ENCODE data around the gene PCNX2.
"Not testable (repeated sequence)": the region's sequence is repeated elsewhere in the genome, so short reads cannot be mapped to it uniquely, and the experiment has no call there.

Gene PCNX2

DNA sequence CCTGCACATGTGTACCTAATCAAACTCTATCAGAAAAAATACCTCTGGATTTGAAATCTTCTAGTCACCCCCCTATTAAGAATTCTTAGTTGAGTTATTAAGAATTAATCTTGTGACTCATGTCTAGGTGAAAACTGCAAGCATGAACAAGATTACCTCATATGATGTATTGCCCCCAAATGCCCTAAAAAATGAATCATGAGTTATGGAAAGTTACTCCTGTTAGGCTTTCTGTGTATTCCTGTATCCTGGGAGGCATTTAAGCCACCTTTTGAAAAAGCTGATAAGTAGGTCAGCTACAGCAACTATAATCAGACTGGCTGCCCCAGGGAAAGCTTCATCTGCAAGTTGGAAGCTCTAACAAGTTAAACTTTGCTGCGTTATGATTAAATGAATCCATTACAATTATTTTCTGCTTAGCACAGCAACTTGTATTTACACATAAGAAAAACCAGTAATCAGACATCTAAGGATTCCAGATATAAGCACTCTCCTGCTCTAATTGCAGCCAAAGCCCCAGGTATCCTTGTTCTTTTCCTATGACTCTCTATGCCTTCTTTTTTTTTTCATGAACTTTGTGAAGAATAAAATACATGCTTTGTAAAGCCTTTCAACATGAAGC, 197.5 kb downstream of the PCNX2 start:
- DNase-seq (ENCODE audit: low spot score): no peak

DNA sequence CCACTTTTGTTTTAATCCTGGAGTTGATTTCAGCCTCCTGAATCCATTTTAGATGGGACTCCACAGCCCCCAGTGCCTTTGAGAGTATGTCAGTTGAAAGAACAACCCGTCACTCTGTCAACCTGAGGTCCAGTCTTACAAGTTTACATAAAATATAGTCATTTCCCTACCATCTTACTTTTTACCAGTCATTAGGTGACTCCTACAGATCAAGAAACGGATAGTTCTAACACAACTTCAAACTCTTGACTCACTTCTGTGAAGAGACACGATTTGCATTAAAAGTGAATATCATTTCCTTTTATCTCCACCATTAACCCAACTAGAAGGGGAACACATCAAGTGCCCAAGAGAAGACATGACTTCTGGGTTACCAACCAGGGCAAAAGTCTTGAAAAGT, 198.0 kb downstream of the PCNX2 start:
- DNase-seq (ENCODE audit: low spot score): no peak

DNA sequence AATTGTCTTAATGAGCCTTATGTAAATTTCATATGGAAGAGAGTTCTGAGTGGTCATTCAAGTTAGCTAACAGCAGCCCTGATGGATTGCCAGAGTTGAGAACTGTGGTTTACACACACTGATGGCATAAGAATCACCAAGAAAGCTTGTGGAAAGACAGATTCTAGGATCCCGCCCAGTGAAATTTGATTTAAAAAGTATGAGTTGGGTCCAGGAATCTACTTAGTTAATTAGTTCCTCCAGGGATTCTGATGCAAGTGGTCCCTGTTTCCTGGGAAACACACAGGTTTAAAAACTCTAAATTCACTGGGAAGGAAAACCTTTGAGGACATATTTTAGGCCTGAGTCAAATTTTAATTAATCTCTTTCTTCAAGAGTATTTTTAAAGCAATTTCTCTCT, 200.8 kb downstream of the PCNX2 start:
- DNase-seq (ENCODE audit: low spot score): no peak

DNA sequence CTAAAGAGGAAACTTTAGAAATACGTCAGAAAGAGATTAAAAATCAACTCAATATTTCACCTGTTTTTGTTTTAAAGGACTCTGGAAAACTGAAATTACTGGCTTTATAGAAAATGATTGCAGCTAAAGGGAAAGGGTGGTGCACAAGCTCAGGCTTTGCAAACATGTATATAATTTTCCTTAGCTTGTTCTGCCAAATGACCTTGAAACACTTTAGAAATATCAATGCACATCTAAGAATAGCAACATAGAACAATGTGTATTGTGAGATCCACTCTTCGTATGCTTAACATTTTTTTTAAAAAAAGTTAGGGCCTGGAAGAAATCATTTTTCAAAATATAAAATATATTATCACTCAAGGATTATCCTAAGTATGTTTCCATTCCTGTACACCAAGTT, 201.3 kb downstream of the PCNX2 start:
- no peak for DNase-seq (ENCODE audit: low spot score)

DNA sequence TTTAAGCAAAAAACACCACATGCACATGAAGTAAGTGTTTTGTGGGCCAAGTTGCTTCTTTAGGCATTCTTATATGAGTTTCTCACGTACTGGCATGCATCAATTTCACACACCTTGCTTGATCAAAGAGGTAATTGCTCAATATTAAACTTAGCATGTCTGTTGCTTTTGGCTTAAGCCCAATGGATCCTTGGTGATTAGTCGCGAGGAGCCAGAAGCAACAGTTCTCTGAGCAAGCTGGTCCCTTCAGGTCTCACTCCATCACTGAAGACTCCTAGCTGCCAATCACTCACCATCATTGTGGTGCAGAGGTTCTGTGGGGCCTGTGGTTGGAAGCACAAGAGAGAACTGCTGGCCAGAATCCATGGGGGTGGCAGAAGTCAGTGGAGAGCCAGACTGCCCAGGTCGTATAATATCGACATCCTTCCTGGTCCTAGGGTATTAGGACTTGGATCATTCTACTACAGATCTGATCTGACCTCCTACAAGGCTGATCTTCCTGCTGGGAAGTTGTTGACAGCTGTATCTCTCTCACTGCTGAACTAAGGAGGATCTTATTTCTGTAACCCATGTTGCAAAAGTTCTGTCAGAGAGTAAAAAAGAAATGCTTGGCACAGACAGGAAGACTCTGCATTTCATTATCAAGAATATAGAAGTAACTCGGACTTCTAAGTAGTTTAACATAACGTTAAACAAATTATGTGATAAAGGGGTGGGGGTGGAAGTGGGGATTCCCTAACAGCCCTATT, 204.6 kb downstream of the PCNX2 start:
- DNase-seq (ENCODE audit: low spot score): no peak

DNA sequence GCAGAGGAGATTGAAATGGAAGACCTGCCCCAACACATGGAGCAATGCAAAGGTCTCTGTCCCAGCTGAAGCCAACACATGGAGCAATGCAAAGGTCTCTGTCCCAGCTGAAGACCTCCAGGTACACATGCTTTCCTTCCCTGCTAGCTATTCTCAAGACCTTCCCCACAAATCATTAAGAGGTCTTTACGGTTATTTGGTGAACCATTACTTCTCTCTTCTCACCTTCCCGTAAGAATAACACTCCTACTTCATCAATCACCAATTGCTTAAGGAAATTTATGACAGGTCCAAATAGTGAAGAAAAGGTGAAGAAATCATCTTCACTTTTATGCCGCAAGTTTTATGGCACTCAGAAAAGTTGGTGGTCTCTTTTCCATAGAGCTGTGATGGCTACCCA, 206.3 kb downstream of the PCNX2 start:
- DNase-seq (ENCODE audit: low spot score): no peak

DNA sequence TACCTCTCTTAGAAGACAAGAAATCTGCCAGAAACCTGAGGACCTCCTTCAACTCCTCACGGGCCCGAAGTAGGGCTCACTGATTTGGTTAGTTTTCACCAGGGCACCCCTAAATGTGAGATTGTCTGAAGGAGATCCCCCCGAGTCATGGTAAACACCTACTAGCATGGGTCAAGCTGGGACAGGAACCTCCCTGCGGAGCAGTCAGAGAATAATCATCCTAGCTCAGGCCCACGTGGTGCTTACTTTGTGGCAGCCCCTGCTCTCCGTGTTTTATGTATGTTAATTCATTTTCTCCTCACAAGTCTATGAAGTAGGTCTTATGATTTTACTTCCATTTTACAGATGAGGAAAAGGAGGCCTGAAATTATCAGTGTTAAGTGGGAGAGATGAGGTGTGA, 206.9 kb downstream of the PCNX2 start:
- no peak for DNase-seq (ENCODE audit: low spot score)

DNA sequence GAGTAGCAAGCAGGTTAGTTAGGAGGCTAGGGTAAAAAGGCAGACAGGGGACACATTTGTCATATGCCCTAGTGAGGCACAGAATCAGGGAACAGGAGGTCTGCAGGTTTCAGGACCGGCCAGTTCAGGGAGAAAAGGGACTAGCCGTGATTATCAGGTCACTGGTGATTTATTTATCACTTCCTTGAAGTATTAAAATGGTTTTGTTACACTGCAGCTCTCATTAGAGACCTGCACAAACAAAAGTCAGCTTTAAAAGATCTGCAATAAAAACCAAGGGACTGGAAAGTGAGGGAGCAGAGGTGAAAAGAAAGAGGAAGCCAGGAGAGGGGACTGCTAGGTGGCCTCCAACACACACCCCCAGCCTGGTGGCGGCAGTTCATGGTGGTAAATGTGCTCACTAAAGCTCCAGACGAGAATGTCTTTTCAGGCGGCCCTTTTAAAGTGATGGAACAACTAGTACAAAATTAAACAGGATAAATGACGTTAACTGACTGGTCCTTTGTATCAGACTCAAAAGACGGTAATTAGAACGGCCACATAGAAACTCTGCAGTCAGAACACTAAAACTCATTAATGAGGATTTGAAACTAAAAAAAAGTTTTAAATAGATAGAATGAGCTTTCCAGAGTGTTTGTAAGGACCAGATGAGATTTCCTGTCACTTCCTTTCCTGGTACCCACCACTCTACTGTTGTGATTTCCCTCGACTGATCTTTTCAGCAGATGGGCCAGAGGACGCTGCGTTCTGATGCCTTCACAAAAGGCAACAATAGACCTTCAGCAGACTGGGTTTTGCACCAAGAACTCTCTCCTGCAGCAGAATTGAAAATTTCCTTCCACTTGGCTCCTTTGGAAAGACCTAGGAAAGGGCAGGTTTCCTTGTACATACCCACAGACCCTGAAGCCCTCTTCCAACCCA, 208.3 kb downstream of the PCNX2 start:
- no peak for DNase-seq (ENCODE audit: low spot score)

DNA sequence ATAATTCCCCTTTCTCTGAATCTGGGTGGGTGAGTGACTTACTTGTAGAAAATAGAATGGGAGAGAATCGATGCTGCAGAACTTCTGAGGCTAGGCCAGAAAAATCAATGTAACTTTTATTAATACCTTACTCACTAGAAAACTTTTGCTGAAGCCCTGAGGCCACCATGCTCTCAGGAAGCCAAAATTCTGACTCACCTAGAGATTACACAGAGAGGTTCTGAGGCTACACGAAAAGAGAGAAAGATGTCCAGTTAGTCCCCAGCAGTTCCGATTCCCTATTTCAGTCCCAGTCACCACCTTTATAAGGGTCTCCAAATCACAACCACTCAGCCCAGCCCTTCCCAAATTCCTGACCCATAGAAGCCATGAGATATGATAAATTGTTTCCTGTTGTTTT, 210.0 kb downstream of the PCNX2 start:
- DNase-seq (ENCODE audit: low spot score): no peak

DNA sequence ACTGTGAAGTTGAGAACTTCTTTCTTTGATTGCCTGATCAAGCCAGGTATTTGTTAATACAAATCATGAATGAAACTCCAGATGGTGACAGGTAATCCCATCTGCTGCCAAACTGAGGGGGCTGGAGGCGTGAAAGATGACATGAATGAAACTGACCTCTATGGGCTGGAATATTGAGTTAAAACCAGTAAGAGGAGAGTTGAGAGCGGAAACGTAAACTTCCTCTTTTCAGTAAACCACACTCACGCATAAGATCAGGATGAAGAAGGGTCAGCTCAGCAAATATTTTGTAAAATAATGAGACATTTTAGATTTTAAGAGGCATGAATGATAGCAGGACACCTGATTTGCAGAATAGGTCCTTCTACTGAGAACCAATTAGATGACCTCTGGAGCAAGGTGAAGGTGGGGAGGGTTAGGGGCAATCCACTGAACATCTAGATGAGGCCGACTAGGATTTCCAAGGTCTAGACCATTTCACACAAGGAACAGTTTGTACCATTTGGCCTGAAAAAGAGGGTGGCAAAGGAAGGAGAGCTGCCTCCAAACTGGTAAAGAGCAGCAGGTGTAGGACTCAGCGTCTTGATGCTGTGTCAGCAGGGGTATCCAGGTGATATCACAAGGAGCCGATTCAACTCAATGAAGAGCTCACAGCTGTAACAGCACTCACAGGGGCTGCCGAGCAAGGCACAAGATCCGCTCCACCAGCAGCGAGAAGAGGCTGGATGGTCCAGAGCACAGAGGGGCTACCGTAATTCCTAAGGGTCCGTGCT, 212.6 kb downstream of the PCNX2 start:
- no peak for DNase-seq (ENCODE audit: low spot score)

DNA sequence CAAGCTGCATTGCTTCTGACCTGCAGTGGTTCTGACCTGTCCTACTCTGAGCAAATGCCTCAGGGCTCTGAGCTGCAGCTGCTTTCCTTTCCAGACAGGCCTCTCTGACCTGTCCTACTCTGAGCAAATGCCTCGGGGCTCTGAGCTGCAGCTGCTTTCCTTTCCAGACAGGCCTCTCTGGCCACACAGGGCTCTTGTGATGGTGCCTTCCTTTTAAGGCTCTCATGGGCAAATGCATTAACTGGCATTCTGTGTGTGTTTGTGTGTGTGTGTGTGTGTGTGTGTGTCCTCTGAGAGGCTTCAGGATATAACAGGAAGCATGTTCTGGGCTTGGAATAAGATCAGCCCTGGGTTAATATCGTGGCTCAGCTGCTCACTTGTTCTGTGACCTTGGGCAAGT, 213.8 kb downstream of the PCNX2 start:
- DNase-seq (ENCODE audit: low spot score): no peak

DNA sequence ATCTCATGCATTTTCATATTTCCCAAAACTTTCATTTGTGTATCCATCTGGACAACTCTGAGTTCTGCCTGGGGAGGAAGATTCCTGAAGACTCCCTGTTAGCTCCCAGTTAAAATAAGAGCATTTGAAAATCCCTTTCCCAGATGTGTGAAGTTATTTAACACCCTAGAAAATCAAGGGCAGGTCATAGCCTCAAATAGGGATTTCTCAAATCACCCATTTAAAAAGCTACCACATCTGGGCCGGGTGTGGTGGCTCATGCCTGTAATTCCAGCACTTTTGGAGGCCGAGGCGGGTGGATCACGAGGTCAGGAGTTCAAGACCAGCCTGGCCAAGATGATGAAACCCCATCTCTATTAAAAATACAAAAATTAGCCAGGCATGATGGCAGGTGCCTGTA, 214.7 kb downstream of the PCNX2 start:
- DNase-seq (ENCODE audit: low spot score): not testable (repeated sequence)

DNA sequence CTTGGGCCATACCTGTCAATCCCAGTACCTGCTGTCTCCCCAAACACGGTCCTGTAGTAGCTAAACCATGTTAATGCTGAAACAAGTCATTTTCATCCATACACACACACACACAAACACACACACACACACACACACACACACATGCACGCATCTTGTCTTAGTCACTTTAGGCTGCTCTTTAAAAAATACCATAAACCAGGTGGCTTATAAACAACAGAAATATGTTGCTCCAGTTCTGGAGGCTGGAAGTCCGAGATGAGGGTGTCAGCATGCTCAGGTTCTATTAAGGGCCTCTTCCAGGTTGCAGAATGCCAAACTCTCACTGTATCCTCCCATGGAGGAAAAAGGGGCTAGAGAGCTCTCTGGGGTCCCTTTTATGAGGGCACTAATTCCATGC, 215.2 kb downstream of the PCNX2 start:
- no peak for DNase-seq (ENCODE audit: low spot score)

DNA sequence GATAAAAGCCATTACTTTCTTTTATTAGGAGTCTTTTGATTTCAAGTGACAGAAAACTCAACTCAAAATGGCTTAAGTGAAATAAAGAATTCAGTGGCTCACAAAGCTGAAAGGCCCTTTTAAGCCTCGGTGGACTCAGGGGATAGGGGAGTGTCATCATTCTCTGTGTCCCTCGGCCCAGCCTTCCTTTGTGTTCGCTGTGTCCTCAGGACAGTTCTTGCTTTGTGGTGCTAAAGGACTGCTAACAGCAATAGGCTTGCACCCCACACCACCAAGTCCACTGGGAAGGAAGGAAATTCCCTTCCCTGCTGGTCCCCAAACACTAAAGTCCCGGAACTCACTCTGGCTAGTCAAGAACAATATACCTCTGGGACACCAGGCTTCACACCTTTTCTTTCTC, 216.0 kb downstream of the PCNX2 start:
- DNase-seq (ENCODE audit: low spot score): no peak

DNA sequence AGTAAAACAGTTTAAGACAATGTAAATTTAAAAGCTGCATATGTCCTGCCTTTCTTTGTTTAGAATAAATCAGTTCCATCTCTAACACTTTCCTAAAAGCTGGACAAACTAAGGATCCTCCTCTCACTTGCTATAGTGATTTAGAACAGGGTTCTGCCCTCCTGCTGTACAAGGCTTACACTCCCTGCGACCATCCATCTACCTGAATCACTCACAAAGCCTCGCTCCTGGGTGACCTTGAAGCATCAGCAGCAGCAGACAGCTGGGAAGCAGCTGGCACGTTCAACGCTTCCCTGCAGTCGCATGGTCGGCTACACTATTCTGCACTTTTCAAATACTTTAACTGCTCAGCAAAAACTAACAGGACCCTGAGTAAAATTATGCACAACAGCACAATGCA, 217.1 kb downstream of the PCNX2 start:
- no peak for DNase-seq (ENCODE audit: low spot score)

DNA sequence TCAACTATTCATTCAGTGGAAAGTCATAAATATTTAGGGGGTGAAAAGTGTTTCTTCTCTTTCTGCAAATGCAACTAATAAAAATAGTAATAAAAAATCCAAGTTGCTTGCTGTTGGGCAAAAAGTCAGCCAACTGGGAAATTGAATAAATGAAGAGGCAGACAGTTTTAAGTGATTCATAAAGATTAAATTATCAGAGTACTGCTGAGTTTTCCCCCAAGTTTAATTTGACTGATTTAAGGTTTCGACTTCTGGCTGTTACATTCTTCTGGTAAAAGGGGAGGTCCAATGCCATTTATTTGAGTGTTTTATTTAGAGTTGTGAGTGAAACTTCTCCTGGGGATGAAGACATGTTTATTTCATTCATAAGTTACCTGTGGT, 219.6 kb downstream of the PCNX2 start:
- no peak for DNase-seq (ENCODE audit: low spot score)

DNA sequence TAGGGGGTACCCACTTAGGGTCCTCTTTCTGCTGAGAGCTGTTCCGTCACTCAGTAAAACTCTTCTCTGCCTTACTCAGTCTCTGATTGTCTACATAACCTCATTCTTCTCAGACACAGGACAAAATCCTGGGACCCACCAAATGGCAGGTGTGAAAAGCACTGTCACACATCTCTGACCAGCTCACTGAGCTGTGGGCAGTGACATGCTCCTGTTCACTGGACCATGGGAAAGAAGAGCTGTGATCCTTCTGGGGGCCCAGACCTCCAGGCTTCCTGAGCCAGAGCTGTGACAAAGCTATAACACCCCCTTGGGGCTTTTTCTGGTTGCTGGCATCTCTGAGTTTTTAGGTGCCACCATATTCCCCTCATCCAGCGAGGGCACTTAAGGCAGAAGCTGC, 229.4 kb downstream of the PCNX2 start:
- DNase-seq (ENCODE audit: low spot score): no peak

DNA sequence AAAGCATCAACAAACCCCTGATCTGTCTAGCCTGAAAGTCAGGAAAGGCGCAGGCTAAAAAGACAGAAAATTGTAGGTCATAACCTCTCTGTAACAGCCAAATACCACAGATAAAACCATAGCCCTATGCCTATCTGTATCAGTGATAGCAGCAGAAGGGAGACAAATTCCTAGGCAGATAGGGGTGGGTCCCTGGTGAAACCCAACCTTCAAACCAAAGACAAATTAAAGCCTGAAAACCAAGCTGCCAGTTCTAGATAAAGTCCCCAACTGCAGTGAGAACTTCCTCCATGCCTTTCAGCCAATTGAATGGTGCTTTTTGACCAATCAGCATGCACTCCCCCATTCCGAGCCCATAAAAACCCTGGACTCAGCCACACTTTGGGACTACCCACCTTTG, 229.8 kb downstream of the PCNX2 start:
- DNase-seq (ENCODE audit: low spot score): no peak

DNA sequence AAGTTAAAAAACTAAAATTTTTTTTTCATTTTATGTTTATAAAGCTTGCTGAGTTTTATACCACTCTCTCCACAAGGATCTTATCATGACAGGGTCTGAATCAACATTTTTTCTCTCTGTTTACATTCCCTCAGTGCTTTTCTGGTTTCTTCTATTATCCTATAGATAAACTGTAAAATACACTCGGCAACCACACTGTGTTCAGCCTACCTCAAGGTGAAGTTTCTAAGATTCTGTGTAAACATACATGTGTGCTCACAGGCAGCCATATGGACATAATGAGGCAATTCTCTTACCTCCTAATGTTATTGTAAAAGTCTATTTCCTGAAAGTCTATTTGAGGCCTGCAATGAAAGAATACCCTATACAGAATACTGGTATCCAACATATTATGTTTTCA, 230.5 kb downstream of the PCNX2 start:
- DNase-seq (ENCODE audit: low spot score): no peak

DNA sequence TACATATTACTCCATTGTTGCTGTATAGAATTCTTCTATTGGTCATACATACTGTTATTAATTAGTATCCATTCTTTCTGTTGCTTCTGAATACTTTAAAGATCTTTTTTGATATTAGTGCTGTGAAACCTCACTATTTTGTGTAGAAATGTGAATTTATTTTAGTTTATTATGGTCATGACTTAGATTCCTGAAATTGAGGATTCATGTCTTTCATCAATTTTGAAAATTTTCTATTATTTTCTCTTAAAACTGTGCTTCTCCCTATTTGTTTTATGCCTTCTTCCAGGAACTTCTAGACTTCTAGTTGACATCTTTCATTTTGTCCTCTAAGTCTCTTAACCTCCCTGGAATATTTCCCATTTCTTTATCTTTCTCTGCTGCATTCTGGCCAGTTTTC, 232.1 kb downstream of the PCNX2 start:
- DNase-seq (ENCODE audit: low spot score): no peak

DNA sequence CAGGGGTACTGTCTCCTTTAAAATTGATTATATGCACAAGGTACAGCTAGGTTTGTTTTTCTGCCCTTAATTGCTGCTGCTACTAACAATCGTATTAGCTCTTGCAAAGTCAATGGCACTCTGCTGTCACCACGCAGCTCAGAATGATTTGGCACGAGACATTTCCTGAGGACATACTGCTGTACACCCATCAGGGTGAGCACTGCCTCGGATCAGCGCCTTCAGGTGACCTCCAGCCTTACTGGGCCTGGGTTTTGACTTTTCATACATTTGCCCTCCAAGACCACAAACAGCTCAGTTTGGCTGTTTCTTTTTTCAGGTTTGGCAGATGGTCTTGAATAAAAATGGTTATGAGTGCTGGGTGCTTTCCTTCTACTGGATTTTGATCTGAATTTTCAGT, 234.3 kb downstream of the PCNX2 start:
- DNase-seq (ENCODE audit: low spot score): no peak

DNA sequence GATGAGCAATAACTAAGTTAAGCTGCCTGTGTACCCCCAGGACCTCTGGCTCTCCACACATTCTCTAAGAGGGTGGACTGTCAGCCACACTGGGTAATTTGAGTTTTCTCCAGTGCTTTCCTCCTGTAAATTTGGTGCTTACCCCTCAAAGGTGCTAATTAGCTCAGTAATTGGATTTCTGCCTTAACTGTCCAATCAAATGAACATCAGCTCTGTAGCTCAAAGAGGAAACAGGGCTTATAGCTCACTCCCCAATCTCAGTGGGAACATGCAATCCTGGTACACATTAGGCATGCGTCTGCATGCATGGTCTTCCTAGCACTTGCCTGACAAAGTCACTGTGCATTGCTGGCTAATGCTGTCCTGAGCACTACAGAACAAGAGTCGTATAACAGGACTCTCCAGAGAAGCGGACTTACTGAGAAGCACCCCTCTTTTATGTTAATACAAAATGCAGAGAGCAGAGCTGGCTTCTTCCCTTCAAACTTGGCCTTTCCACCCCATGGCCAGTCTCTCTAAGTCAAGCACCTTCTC, 235.0 kb downstream of the PCNX2 start:
- no peak for DNase-seq (ENCODE audit: low spot score)

Measured in hematopoietic multipotent progenitor cell treated with erythropoietin and hydrocortisone succinate and interleukin-3 and kit ligand, for 17 days (in vitro differentiated cells).